NCI-H2171 treated with DMSO at 0.1 percent for 48 hours (cell line): ENCODE data around the gene PRPF6.

Experiments
- DNase-seq: peaks from one replicate; lab custom pipeline; 2025; lab: John Stamatoyannopoulos, UW

The PRPF6 gene

GRCh38 chr20:64049060-64049877 is 68.3 kb downstream of the PRPF6 start, which contains the start of gene SOX18:
Gene SOX18 (minus strand): TSS chr20:64049639. CDS start chr20:64049516, 123 bp downstream.
- peak; percentile 47 for DNase-seq

DNA sequence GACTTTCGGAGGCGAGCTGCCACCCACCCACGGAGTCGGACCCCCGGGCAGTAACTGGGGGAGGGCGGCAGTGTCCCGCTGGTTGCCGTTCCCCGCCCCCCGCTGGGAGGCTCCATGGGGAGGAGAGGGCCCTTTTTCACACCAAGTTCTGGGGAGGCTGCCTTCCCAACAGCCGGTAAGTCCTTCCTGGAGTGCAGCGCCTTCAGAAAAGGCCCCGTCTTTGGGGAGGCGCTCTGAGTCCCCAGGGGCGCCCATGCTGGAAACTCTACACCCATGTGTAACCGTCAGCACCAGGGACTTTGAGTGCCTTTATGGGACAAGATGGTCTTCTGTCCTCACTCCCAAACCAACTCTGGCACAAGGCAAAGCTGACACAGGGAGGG is 68.9 kb downstream of the PRPF6 start:
- peak; percentile 72 for DNase-seq

- no peak for DNase-seq
Measured at GRCh38 chr20:64050261-64051032, 69.5 kb downstream of the PRPF6 start.

DNA sequence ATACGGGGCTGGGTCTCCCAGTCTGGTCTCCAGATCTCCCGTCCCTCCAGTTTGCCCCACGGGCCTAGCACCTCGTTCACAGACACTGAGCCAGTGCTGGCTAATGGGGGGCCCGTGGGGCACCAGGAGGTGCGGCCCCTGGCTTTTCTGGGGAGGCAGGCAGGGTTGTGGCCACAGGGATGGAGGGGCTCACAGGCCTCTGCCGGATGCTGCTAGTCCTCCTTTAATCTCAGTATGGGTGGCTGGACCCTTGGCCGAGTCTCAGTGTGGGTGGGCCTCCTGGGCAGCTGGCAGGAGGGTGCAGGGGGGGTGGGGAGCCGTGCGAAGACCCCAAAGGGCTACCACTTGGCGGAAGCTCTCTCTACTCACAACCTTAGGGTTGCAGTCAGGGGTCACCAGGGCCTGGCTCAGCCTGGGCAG is 70.1 kb downstream of the PRPF6 start:
- DNase-seq: no peak

DNA sequence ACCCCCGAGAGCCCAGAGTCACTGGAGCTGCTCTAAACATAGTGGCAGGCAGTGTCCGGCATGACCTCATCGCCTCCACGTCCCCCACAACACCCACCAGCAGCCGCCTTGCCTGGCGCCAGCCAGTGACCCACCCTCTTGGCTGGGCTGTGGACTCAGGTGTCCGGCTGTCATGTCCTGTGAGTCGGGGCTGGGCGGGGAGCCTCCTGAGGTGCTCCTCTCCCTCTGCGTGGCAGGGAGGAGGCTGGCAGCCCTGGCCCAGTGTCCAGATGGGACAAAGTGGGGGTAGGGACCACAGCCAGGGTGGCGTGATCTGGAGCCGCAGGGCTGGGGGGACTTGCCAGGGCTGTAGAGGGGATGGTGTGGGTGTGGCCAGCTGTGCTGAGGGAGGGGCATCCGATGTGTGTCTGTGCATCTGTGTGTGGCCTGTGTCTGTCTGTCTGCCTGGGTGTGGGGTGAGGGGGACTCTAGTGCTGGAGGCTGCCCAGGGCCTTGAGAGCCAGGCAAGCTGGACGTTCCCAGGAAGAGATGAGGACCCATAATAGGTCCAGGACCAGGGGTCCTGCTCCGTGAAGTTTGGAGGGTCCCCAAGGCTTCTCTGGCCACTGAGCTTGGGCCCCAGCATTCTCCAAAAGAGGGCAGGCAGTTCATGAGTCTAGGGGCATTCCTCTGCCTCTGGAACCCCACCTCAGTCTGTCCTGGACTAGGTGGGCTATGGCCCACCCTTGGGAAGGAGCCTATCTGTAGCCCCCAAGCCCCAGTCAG is 70.8 kb downstream of the PRPF6 start:
- no peak for DNase-seq

DNA sequence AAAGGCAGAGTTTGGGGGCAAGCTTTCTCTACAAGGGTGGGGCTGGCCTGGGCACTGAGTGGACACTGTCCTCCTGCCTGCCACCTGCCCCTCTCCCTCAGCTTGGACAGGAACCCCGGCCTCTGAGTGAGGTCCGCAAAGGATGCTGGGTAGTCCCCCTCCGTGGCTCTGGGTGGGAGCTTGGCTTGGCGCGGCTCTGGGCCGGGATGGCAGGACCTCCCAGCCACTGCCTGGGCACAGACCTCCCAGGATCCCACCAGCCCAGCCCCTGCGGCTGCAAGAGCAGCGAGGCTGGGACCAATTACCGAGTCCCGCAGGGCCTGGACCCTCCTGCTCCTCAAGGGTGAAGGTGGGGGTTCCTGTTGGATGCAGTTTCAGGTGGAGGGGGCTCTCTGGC is 71.4 kb downstream of the PRPF6 start:
- no peak for DNase-seq

GRCh38 chr20:64052987-64053840 is 72.3 kb downstream of the PRPF6 start:
- DNase-seq: peak; percentile 74

DNA sequence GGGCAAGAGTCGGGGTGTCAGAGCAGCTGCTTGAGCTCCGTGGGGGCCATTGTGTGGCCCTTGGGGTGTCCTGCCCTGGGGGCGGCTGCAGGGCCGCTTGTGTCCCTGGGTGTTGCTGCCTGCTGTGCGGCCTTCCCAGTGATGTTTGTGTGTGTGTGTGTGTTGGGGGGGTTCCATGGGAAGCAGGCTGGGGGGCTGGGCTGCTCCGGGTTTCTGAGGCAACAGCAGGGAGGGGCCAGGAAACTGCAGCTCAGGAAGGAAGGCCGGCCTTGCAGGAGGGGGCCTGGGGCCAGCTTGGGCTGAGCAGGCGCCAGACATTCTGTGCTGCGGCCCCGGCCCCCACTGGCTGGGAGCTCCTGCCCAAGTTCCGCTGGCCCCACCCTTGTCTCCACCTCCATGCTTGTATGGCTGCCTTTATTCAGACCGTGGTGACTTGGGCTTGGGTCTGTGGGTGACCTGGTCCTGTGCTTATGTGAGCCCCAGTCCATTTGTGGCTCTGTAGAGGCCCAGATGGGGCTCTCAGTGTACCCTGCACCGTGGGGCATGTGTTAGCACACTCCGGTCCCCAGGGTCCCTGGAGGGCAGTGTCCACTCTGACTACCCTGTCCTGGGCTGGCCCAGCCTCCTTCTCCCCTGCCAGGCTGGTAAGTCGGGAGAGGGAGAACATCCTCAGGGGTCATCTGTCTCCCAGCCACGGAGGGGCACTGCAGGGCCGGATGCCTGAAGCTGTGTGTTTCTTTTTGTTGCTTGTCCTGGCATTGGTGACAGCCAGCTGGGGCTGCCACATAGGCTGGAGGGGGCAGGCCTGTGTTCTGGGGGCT is 73.1 kb downstream of the PRPF6 start:
- no peak for DNase-seq

GRCh38 chr20:64055396-64055892 is 74.5 kb downstream of the PRPF6 start:
- peak; percentile 61 for DNase-seq

DNA sequence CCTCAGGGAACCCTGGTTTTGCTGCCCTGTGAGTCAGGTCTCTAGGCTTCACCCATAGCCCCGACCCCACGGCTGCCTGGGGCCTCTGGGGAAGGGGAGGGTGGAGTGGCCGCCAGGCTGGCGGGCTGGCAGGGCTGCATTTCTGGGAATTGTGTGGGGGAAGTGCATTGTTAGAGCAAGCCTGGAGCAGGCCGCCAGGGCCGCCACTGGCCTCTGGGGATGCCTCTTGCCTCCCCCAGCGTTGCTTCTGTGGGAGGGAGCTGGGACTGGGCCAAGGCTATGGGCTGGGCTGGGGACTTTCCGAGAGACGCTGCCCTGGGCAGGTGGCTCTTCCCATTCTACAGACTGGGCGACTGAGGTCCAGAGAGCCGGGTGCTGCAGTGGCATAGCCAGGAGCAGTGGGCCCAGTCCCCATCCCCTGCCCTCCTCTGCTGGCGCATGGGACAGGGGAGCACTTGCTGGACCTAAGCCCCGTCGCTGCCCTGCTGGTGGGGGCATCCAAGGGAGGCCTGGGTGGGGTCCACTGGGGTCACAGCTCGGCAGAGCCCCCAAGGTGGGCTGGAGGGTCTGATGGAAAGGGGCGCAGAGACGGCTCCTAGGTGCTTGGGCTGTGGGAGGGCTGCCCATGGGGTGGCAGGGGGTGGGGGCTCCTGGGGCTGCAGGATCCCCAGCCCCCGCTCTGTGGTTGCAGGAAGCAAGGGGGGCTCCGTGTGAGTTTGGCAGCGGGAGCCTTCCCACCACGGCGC is 75.1 kb downstream of the PRPF6 start:
- peak; percentile 63 for DNase-seq

DNA sequence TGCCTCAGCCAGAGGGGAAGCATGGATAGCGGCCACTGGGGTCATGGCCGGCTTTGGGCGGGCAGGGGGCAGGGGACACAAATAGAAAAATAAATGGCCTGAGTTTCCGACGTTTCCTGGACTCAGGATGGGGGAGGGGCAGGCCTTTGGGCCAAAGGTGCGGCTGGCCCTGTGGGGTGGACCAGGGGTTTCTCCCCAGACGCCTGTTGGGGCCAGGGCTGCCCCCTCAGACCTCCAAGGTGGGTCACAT is 75.6 kb downstream of the PRPF6 start:
- no peak for DNase-seq

DNA sequence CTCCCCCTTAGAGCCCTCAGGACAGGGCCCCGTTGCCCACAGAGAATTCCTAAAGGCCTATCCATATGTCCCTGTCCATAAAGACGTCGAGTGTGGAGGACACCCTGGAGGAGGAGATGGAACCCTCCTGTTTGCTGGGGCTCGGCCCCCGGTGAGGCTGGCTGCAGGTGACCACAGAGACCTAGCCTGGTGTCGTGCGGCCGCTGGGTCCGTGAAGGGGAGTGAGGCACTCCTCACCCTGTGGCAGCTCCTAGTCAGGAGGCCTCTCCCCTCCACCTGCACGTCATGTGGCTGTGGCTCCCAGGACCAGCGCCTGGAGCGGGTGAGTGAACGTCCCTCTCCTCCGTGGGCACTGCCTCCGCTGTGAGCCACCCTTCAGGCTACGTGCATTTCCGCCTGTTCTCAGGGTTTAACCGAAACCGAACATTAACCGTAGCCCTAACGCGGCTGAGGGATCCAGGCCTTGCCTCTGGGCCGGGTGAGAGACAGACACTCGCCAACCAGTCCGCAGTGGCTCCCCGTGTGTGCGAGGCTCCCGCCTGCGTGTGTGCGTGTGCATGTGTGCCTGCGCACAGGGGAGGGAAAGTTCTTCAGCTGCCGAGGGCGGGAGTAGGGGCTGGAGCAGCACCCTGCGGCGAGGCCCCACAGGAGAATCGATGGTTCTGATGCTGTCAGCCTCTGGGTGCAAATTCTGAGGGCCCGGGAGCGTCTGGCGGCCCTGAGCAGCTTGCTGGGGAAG is 76.1 kb downstream of the PRPF6 start:
- DNase-seq: no peak

GRCh38 chr20:64057628-64058498 is 76.9 kb downstream of the PRPF6 start:
- peak; percentile 71 for DNase-seq

DNA sequence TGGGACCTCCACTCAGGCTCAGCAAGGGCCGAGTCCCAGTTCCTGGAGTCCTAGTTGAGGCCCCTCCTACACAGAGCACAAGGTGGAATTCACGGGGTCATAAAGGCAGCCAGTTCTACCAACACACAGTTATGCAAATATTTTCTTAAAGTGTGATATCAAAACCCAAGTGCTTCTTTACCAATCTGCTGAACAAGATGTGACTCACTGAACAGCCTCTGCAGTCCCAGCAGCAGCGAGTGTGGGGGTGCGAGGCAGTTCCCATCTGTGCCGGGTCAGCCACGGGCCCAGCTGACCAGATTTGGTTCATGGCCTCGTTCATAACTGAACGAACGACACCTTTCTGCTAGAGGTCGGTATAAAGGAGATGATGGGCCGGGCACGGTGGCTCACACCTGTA is 77.6 kb downstream of the PRPF6 start:
- DNase-seq: no peak

GRCh38 chr20:64062276-64062595 is 81.3 kb downstream of the PRPF6 start:
- DNase-seq: no peak

DNA sequence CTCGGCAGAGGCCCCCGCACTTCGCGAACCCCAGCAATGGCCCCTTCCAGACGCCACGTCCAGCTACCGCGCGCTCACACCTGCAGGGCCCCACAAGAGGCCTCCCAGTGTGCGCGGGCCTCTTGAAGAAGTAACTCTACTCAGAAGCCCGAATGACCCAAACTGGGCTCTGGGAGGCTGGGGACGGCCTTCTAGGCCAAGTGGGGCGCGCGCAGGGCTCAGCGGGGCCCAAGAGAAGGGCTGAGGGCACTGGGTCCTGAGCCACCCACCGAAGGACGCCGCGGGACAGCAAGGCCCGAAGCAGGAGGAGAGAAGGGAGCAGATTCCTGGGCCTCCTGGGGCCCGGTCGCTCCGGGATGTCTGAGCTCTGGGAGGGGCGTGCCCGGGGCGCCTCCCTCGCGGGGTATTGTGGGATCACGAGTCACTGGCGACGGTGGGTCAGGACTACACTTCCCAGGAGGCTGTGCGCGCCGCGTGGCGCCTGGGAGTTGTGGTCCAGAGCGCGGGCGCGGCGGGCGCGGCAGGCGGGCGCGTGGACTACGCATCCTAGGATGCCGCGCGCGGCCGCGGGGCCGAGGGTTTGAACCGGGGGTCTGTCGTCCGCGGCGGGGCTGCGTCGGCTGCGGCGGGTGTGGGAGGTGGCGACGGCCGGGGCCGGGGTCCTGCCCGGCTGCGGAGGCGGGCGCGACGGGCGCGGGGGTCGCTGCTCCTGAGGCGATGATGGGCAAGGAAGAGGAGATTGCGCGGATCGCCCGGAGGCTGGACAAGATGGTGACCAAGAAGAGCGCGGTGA is 81.9 kb downstream of the PRPF6 start, which contains the start of gene TCEA2:
TSS of gene TCEA2 (plus strand) at position 603 of the 793 bp plus-strand sequence. CDS start at position 718, 115 bp downstream.
- DNase-seq: peak; percentile 96

- DNase-seq: peak; percentile 24
Measured at GRCh38 chr20:64063389-64064144, 82.6 kb downstream of the PRPF6 start.
